ENCODE measurements around the gene CHMP5. TPM values are rescaled to one million over a fixed set of nuclear protein-coding genes. Genes with fewer than 3 reads are reported as not detected.

Gene CHMP5
- total RNA-seq, 1 donor from 2014 or later: 57.6 TPM

DNA sequence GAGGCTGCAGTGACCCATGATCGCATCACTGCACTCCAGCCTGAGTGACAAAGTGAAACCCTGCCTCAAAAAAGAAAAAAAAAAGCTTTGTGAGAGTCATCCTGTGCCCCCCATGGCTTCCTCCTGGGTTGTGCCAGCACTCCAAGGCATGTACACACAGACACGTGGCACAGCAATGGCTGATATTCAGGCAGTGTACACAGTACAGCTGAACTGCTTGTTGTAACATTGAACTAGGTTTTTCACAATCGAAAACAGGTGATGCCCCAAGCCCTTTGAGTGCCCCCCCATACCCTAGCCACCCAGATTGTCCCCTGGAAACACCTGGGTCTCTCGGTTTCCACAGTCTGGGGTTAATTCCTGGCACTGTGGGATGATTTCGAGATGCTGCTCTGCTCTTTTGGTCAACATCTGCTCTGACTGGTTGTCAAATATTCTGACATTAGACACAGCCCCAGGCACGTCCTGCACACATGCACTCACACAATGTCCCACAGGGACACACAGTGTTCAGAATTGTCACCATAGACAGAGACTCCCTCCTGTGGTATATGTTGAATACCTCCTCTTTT lies 15.7 kb upstream of the CHMP5 start:
- Mint-ChIP-seq H3K4me1 (ENCODE audit: low read depth) (no peaks in the 10 kb centered on the region), H3K36me3 (ENCODE audit: low read depth) (peaks cover 27% of the 10 kb centered on the region), H3K27ac (no peak overlapping the region), H3K9me3 (no peaks in the 10 kb centered on the region), H3K27me3 (ENCODE audit: low read depth) (no peaks in the 10 kb centered on the region), H3K4me3 (ENCODE audit: low read depth) (no peak overlapping the region)
- intact Hi-C loops (cut with micrococcal nuclease): no loop called here
- DNase-seq (ENCODE audit: low spot score): no peak

DNA sequence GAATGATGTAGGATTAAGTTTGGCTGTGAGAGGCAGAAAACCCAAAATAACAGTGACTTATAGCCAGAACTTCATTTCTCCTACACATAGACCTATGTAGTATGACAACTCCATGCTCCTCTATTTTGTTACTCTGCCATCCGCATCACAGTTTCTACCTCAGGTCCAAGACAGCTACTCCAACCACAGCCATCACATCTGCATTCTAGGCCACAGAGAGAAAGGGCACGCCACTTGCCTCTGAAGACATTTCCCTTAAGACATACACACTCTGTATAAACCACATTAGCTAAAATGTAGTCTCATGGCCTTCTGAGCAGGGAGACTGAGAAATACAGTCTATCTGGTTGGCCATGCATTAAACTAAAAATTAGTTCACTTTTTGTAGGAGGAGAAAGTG lies 14.9 kb upstream of the CHMP5 start:
- Mint-ChIP-seq H3K9me3 (no peaks in the 10 kb centered on the region), H3K36me3 (ENCODE audit: low read depth) (peaks cover 34% of the 10 kb centered on the region), H3K4me3 (ENCODE audit: low read depth) (no peak overlapping the region), H3K27ac (no peak overlapping the region), H3K4me1 (ENCODE audit: low read depth) (no peaks in the 10 kb centered on the region), H3K27me3 (ENCODE audit: low read depth) (no peaks in the 10 kb centered on the region)
- no peak for DNase-seq (ENCODE audit: low spot score)
- intact Hi-C loops (cut with micrococcal nuclease): no loop called here

DNA sequence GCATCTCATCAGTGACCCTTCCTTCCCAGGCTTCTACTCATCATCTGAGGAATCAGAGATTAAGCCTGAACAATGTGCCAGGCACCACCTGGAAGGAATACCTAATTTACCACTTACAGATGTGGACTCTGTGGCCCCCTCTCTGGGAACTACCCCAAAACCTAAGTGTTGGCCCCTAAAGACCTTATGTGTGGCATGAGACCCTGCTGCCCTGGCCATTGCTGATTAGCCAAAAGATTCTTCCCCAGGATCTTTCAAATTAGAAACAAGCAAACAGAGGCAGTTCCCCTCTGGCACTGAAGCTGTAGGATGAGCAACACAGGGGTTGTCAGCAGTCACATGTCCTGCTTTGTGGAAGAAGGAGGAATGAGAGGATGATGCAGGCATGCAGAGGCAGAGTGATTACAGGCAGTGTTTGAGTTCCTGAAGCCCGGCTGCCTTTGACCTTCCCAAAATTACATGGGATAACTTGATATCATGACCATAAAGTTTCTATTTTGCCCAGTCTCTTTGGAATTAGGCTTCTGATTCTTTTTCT lies 14.3 kb upstream of the CHMP5 start:
- H3K27ac Mint-ChIP-seq: no peak overlapping the region
- no peak for DNase-seq (ENCODE audit: low spot score)
- H3K9me3 Mint-ChIP-seq: no peaks in the 10 kb centered on the region
- no peaks in the 10 kb centered on the region for H3K4me1 Mint-ChIP-seq (ENCODE audit: low read depth)
- peaks cover 36% of the 10 kb centered on the region for H3K36me3 Mint-ChIP-seq (ENCODE audit: low read depth)
- no peak overlapping the region for H3K4me3 Mint-ChIP-seq (ENCODE audit: low read depth)
- intact Hi-C loops (cut with micrococcal nuclease): no loop called here
- H3K27me3 Mint-ChIP-seq (ENCODE audit: low read depth): no peaks in the 10 kb centered on the region

DNA sequence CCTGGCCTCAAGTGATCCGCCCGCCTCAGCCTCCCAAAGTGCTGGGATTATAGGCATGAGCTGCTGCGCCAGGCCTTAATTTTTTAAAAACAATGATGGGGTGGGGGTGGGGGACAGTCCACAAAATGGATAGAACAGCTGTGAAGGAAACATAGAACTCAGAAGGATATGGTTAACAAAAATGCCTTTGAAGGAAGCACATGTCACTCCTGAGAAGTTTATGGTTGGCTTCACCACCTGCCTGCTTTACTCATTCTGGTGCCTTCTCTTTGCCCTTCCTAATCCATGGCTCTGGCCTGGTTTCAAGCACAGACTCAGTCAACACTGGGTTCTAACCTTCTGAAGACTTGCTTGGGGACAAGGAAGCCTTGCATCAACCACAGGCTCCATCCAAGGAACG lies 10.6 kb upstream of the CHMP5 start:
- intact Hi-C loops (cut with micrococcal nuclease): no loop called here
- Mint-ChIP-seq H3K4me1 (ENCODE audit: low read depth) (peaks cover 2% of the 10 kb centered on the region), H3K9me3 (no peaks in the 10 kb centered on the region), H3K27me3 (ENCODE audit: low read depth) (no peaks in the 10 kb centered on the region), H3K27ac (no peak overlapping the region), H3K36me3 (ENCODE audit: low read depth) (peaks cover 56% of the 10 kb centered on the region), H3K4me3 (ENCODE audit: low read depth) (no peak overlapping the region)
- no peak for DNase-seq (ENCODE audit: low spot score)

DNA sequence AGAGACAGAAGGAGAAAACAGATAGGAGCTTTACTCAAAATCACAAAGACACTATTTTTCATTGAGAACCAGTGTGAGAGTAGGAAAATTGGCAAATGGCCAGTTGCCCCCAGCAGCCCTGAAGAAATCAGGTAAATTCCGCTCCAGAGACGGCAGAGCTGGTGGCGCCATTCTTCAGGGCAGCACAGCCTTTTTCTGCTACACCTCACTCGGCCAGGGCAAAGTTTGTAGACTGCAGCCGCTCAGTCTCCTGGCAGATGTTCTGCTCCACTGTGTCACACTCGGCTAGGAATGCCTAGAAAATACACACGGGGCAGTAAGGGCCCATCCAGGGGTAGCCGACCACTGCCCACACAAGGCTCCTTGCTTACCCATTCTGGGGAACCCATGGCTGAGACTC lies 9.8 kb upstream of the CHMP5 start:
- intact Hi-C loops (cut with micrococcal nuclease): no loop called here
- peaks cover 6% of the 10 kb centered on the region for H3K4me1 Mint-ChIP-seq (ENCODE audit: low read depth)
- no peak for DNase-seq (ENCODE audit: low spot score)
- H3K27me3 Mint-ChIP-seq (ENCODE audit: low read depth): no peaks in the 10 kb centered on the region
- peaks cover 61% of the 10 kb centered on the region for H3K36me3 Mint-ChIP-seq (ENCODE audit: low read depth)
- no peak overlapping the region for H3K4me3 Mint-ChIP-seq (ENCODE audit: low read depth)
- no peak overlapping the region for H3K27ac Mint-ChIP-seq
- no peaks in the 10 kb centered on the region for H3K9me3 Mint-ChIP-seq

DNA sequence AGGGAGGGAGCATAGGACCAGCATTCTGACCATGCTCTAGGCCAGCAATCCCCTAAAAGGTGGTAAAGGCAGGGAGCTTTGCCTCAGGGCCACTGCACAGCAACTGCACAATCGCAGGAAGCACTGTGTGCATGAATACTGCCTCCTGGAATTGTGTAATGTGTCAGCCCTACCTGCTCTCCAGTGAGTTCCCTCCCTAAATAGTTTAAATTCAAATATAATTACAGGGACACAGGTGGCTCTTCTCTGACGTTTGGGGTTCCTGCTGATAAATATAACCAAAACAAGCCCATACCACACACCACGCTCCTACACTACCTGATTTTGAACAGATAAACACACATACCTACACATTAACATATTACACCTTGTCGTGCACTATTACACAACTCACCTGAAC lies 9.4 kb upstream of the CHMP5 start:
- Mint-ChIP-seq H3K27ac (no peak overlapping the region), H3K36me3 (ENCODE audit: low read depth) (peaks cover 64% of the 10 kb centered on the region), H3K4me1 (ENCODE audit: low read depth) (peaks cover 6% of the 10 kb centered on the region), H3K4me3 (ENCODE audit: low read depth) (no peak overlapping the region), H3K9me3 (no peaks in the 10 kb centered on the region), H3K27me3 (ENCODE audit: low read depth) (no peaks in the 10 kb centered on the region)
- DNase-seq (ENCODE audit: low spot score): no peak
- intact Hi-C loops (cut with micrococcal nuclease): no loop called here

DNA sequence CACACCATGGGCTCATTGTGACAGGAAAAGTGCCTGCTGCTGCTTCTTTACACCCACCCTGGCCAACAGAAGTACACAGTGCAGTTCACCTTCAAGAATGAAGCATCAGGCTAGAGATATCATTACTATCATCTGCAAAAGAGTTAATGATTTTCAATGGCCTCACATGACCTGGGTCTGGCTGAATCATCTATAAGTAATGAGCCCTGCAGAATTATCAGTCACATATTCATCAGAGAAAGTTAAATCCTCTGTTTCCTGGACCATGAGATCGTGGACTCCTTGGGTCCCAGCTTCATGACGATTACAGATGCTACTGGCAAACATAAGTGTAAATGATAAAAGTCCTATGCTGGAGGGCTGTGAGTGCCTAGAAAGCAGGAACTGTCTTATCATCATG lies 8.6 kb upstream of the CHMP5 start:
- H3K27ac Mint-ChIP-seq: no peak overlapping the region
- intact Hi-C loops (cut with micrococcal nuclease): no loop called here
- DNase-seq (ENCODE audit: low spot score): no peak
- H3K9me3 Mint-ChIP-seq: no peaks in the 10 kb centered on the region
- H3K36me3 Mint-ChIP-seq (ENCODE audit: low read depth): peaks cover 72% of the 10 kb centered on the region
- no peaks in the 10 kb centered on the region for H3K27me3 Mint-ChIP-seq (ENCODE audit: low read depth)
- peaks cover 10% of the 10 kb centered on the region for H3K4me1 Mint-ChIP-seq (ENCODE audit: low read depth)
- H3K4me3 Mint-ChIP-seq (ENCODE audit: low read depth): no peak overlapping the region

DNA sequence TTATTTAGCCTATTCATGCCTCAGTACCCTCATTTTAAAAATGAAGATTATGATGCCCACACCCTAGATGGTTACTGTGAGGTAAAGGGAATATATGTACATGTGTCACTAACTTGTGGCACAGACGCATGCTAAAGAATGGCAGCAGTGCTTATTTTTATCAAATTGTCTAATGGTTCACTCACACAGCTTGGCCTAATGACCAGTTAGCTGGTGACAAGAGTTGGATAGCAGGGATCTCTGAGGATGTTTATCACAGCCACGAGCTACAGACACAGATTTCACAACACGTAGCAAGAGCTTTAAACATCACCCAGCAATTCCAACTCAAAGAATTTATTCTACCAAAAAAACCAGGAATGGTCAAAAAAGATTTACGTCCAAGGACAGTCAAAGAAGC lies 7.6 kb upstream of the CHMP5 start:
- H3K4me1 Mint-ChIP-seq (ENCODE audit: low read depth): peaks cover 13% of the 10 kb centered on the region
- H3K27me3 Mint-ChIP-seq (ENCODE audit: low read depth): no peaks in the 10 kb centered on the region
- no peak overlapping the region for H3K4me3 Mint-ChIP-seq (ENCODE audit: low read depth)

DNA sequence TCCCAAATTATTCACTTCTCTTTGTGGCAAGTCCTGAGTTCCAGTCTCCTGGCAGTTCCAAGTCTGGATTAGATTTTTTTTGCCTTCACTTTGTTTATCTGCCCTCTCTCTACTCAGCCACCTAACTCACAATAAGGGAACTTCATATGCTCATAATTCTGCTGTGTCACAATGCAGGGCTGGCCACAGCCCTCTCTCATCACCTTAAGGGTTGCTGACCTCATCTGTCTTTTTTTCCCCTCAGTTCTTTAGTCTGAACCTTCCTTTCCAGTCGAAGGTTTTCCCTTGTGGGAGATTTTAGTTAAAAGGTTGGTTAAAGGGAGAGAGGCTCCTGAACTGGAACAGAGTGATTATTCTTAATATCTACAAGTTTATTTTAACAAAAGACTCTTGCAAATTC lies 4.5 kb upstream of the CHMP5 start:
- Mint-ChIP-seq H3K27me3 (ENCODE audit: low read depth) (no peaks in the 10 kb centered on the region), H3K36me3 (ENCODE audit: low read depth) (peaks cover 70% of the 10 kb centered on the region), H3K4me1 (ENCODE audit: low read depth) (peaks cover 22% of the 10 kb centered on the region), H3K9me3 (no peaks in the 10 kb centered on the region), H3K27ac (no peak overlapping the region), H3K4me3 (ENCODE audit: low read depth) (no peak overlapping the region)
- intact Hi-C loops (cut with micrococcal nuclease): no loop called here
- no peak for DNase-seq (ENCODE audit: low spot score)

More for the DNA sequence above, 7.6 kb upstream of the CHMP5 start:
- Mint-ChIP-seq H3K36me3 (ENCODE audit: low read depth) (peaks cover 79% of the 10 kb centered on the region), H3K27ac (no peak overlapping the region), H3K9me3 (no peaks in the 10 kb centered on the region)
- no peak for DNase-seq (ENCODE audit: low spot score)
- intact Hi-C loops (cut with micrococcal nuclease): no loop called here

DNA sequence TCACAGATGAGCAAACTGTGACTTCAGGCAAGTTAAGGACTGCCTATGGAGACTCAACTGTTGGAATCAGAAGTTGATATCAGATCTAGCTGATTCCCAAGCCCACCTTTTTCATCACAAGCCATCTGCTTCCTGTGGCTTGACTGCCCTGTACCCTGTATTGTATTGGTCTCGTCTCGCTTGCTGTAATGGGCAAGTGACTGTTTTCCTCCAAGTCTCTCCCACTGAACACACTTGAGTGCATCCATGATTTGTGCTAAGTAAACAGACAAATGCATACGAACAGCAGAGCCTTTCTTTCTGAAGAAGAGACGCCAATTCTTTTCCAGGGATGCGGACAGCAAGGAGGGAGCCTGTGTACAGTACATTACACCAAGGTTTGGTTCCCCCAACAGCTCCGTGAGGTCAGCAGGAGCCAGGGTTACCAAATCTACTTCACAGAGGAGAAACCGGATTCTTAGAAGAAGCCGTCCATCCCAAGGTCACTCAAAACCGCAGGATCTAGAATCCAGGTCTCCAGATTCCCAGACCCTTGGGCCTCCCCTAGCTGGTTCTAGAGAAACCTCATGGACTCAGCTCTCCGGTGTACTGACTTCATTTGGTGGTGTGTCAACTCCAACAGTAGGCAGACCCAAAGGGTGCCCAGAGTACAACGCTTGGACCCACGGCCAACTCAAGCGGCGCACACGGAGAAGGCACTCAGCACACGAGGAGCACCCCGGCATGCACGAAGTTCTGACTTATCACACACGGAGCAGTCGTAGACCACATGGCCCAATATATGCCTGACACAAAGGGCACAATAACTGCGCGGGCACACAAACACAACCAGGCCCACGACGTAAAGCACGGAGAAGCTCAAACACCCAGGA lies 1.5 kb upstream of the CHMP5 start:
- Mint-ChIP-seq H3K4me1 (ENCODE audit: low read depth) (peaks cover 44% of the 10 kb centered on the region), H3K36me3 (ENCODE audit: low read depth) (peaks cover 62% of the 10 kb centered on the region), H3K27ac (peak overlapping the region; percentile 96), H3K9me3 (no peaks in the 10 kb centered on the region), H3K27me3 (ENCODE audit: low read depth) (no peaks in the 10 kb centered on the region), H3K4me3 (ENCODE audit: low read depth) (peak overlapping the region; percentile 98)
- no peak for DNase-seq (ENCODE audit: low spot score)
- intact Hi-C loops (cut with micrococcal nuclease): loop anchor here (1.0 kb wide), 6 partner anchors 27 to 238 kb away; partner anchors contain the start of genes B4GALT1, DNAJA1, NFX1 and SMU1

DNA sequence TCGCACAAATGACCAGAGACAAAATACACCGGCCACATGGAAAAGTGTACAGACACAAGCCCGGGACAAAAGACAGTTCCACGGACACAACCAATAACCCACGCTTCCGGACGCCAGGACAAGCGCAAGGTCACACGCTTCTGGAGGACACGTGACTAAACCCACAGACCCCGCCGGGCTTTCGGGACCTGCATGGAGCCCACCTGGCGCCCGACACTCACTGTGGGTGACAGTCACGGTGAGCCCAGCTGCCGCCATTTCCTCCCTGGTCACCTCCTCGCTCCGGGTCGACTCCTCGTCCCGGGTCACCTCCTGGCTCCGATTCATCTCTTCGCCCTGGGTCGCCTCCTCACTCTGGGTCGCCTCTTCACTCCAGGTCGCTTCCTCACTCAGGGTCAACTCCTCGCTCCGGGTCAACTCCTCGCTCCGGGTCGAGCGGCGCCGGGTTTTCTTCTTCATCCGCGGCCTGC lies 811 bp upstream of the CHMP5 start:
- H3K27me3 Mint-ChIP-seq (ENCODE audit: low read depth): no peaks in the 10 kb centered on the region
- peaks cover 61% of the 10 kb centered on the region for H3K36me3 Mint-ChIP-seq (ENCODE audit: low read depth)
- peak overlapping the region; percentile 98 for H3K4me3 Mint-ChIP-seq (ENCODE audit: low read depth)
- intact Hi-C loops (cut with micrococcal nuclease): loop anchor here (1.0 kb wide), 6 partner anchors 26 to 239 kb away; partner anchors contain the start of genes B4GALT1, DNAJA1, NFX1 and SMU1
- peaks cover 43% of the 10 kb centered on the region for H3K4me1 Mint-ChIP-seq (ENCODE audit: low read depth)
- peak; percentile 39 for DNase-seq (ENCODE audit: low spot score)
- no peaks in the 10 kb centered on the region for H3K9me3 Mint-ChIP-seq
- peak overlapping the region; percentile 96 for H3K27ac Mint-ChIP-seq

DNA sequence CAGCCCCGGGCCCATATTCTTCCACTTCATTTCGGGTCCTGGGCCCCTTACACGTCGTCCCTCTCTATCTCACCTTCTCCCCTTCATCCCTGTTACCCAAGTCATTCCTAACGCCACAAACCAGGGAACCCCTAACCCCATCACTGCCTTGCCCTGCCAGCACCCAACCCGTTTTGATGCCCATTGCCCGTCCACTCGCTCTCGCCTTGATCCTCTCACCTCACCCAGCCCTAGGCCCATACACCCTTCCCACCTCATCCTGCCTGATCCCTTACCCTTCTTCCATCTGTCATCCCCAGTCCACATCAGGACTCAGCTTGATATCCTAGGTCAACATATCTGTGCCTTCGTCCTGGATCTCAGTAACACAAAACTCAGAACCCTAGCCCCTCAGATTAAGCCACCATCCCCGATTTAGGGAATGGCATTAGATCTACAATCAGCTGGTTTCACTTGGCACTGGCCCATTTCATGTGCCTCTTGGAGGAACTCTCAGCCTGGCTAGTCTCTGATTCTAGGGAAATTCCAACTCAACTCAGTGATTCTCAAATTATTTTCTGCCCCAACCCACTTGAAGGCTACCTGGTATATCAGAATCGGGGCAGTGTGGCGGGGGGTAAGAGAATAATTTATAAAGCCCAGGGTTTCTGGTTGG lies 489 bp downstream of the CHMP5 start:
- Mint-ChIP-seq H3K27ac (peak overlapping the region; percentile 87), H3K4me3 (ENCODE audit: low read depth) (peak overlapping the region; percentile 92), H3K9me3 (no peaks in the 10 kb centered on the region), H3K4me1 (ENCODE audit: low read depth) (peaks cover 39% of the 10 kb centered on the region), H3K27me3 (ENCODE audit: low read depth) (no peaks in the 10 kb centered on the region), H3K36me3 (ENCODE audit: low read depth) (peaks cover 53% of the 10 kb centered on the region)
- intact Hi-C loops (cut with micrococcal nuclease): no loop called here
- no peak for DNase-seq (ENCODE audit: low spot score)
